HEK293 (cell line): ENCODE data around the gene MDFIC.

Experiments
- CTCF ChIP-seq: fragments of 450-650 bp; formaldehyde crosslinking; IDR thresholded peaks from 2 replicates; pipeline ENCODE4 v1.5.1; 2016; ENCODE audit warnings: missing biosample characterization, missing genetic modification characterization
- REST ChIP-seq: fragments of 450-650 bp; formaldehyde crosslinking; IDR thresholded peaks from 2 replicates; pipeline ENCODE4 v1.5.1; 2016; ENCODE audit warnings: missing biosample characterization, missing genetic modification characterization
- ZBTB21 ChIP-seq: fragments of 450-650 bp; formaldehyde crosslinking; IDR thresholded peaks from 2 replicates; pipeline ENCODE4 v1.5.1; 2017; ENCODE audit warnings: missing biosample characterization, missing genetic modification characterization
- ZNF174 ChIP-seq: fragments of 450-650 bp; formaldehyde crosslinking; IDR thresholded peaks from 2 replicates; pipeline ENCODE4 v1.5.0; 2017; ENCODE audit warnings: missing biosample characterization, mild to moderate bottlenecking, missing genetic modification characterization
- ZNF214 ChIP-seq: fragments of 450-650 bp; formaldehyde crosslinking; IDR thresholded peaks from 2 replicates; pipeline ENCODE4 v1.5.1; 2017; ENCODE audit warnings: missing biosample characterization, mild to moderate bottlenecking, missing genetic modification characterization, borderline replicate concordance
- ZNF248 ChIP-seq: fragments of 450-650 bp; formaldehyde crosslinking; IDR thresholded peaks from 2 replicates; pipeline ENCODE4 v1.5.1; 2017; ENCODE audit warnings: missing biosample characterization, missing genetic modification characterization
- ZNF639 ChIP-seq: fragments of 450-650 bp; formaldehyde crosslinking; IDR thresholded peaks from 2 replicates; pipeline ENCODE4 v1.5.1; 2016; ENCODE audit warnings: missing biosample characterization, missing genetic modification characterization
- ZNF76 ChIP-seq: fragments of 450-650 bp; formaldehyde crosslinking; IDR thresholded peaks from 2 replicates; pipeline ENCODE4; 2016; ENCODE audit warnings: low read depth, missing biosample characterization, missing genetic modification characterization, borderline replicate concordance
- ZNF777 ChIP-seq: fragments of 450-650 bp; formaldehyde crosslinking; IDR thresholded peaks from 2 replicates; pipeline ENCODE4 v1.5.1; 2017; ENCODE audit warnings: missing biosample characterization, missing genetic modification characterization, borderline replicate concordance
- ZNF843 ChIP-seq: fragments of 450-650 bp; formaldehyde crosslinking; IDR thresholded peaks from 2 replicates; pipeline ENCODE4 v1.5.1; 2016; ENCODE audit warnings: missing biosample characterization, missing genetic modification characterization

GRCh38 chr7:114997487-114998404 is 75.9 kb downstream of the MDFIC start:
- no peak for TF ChIP-seq ZNF248 (tag by site-specific recombination)
- no peak for TF ChIP-seq REST
- TF ChIP-seq ZNF639 (tag by site-specific recombination): no peak
- no peak for TF ChIP-seq ZNF214
- no peak for TF ChIP-seq CTCF (tag by site-specific recombination)
- TF ChIP-seq ZNF843 (tag by site-specific recombination): no peak
- TF ChIP-seq ZNF174 (tag by site-specific recombination): no peak
- TF ChIP-seq ZNF76 (tag by site-specific recombination): no peak
- TF ChIP-seq ZBTB21: no peak
- no peak for TF ChIP-seq ZNF777 (tag by site-specific recombination)
